ENCODE measurements around the gene ZNRF3.

Gene ZNRF3

DNA sequence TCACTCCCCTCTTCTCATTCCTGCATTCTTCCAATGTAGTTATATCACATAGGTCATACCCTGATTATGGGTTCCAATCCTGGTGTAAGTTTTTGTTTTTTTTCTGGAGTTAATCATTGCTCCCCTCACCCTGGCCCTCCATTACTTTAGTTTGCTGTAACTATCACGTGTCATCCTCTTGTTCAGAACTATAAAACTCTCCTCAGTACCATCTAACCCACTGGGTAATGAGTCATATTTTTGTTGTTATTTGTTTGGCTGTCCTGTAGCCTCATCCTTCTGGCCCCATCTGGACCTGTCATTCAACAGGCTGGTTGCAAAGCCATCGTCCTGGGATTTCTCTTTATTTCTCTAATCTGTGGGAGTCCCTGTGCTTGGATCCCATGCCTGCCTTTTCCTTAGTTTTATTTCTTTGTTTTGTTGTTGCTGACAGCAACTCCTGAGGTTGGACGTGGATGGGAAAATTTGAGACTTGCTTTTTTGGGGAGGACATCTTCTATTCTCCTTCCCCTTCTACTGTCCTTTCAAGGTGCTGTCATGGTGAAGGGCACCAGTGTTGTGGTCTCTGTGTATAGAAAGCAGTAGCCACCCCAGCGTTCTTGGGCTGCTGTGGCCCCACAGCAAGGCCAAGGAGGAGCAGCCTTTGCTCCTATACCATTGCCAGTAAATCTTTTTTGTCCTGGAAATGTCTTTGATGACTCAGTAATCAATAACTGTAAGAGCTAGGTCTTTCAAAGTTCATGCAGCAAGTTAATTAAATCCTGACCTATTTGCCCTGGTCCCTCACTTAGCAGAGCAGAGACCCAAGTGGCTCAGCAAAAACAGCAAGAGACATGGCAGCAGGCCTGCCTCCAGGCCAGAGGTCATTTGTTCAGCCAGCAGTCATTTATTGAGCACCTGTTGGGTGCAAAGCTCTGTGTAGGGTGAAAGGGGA is 95.8 kb downstream of the ZNRF3 start:
- TF ChIP-seq, protein P1, sequence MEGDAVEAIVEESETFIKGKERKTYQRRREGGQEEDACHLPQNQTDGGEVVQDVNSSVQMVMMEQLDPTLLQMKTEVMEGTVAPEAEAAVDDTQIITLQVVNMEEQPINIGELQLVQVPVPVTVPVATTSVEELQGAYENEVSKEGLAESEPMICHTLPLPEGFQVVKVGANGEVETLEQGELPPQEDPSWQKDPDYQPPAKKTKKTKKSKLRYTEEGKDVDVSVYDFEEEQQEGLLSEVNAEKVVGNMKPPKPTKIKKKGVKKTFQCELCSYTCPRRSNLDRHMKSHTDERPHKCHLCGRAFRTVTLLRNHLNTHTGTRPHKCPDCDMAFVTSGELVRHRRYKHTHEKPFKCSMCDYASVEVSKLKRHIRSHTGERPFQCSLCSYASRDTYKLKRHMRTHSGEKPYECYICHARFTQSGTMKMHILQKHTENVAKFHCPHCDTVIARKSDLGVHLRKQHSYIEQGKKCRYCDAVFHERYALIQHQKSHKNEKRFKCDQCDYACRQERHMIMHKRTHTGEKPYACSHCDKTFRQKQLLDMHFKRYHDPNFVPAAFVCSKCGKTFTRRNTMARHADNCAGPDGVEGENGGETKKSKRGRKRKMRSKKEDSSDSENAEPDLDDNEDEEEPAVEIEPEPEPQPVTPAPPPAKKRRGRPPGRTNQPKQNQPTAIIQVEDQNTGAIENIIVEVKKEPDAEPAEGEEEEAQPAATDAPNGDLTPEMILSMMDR (conservative IDR thresholded peaks at IDR 0.05; ENCODE audit: low read length), result no peak

DNA sequence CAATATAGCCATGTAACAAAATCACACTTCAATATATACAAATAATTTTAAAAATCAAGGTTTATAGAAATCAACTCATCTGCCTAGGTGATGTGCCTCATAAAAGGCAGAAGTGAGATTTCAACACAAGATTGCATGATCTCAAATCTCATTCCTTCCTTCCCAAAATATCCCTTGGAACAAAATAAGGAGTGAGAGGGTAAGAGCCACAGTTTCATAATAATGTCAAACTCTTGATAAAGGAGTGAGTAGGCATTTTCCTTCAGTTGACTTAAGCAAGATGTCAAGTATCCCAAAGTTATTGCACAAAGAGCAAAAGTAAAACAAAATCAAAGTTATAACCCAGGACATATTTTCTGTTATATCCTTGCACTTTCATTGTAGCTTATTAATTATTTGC is 97.0 kb downstream of the ZNRF3 start:
- TF ChIP-seq, protein P1 (conservative IDR thresholded peaks at IDR 0.05; ENCODE audit: low read length), result no peak
- H3K4me3 ChIP-seq (ENCODE audit: low read length), result no peak overlapping the region
- DNase-seq (ENCODE audit: low read depth), result peak; percentile 24

More for the DNA sequence above, 95.8 kb downstream of the ZNRF3 start:
- H3K4me3 ChIP-seq (ENCODE audit: low read length), result no peak overlapping the region
- DNase-seq (ENCODE audit: low read depth), result no peak

DNA sequence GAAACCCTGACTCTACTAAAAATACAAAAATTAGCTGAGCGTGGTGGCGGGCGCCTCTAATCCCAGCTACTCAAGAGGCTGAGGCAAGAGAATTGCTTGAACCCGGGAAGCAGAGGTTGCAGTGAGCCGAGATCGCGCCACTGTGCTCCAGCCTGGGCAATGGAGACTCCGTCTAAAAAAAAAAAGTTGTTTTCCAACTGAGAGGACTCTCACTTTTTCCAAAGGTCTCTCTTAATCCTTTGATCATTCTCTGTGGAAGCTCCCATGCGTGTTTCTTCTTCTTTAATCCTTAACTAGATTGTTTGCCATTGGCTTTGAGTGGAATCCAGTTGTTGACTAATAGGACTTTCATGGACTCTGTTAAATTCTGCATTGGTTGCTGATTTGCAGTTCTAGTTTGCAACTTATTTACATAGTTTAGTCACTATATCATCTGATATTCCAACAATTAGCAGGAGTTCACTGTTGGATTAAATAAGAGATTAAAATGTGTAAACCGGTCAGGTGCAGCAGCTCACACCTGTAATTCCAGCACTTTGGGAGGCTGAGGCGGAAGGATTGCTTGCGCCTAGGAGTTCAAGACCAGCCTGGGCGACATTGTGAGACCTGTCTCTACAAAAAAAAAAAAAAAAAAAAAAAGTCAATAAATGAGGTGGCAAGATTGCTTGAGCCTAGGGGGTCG is 98.6 kb downstream of the ZNRF3 start:
- no peak for DNase-seq (ENCODE audit: low read depth)
- no peak overlapping the region for H3K4me3 ChIP-seq (ENCODE audit: low read length)
- TF ChIP-seq, protein P1 (conservative IDR thresholded peaks at IDR 0.05; ENCODE audit: low read length), result no peak

DNA sequence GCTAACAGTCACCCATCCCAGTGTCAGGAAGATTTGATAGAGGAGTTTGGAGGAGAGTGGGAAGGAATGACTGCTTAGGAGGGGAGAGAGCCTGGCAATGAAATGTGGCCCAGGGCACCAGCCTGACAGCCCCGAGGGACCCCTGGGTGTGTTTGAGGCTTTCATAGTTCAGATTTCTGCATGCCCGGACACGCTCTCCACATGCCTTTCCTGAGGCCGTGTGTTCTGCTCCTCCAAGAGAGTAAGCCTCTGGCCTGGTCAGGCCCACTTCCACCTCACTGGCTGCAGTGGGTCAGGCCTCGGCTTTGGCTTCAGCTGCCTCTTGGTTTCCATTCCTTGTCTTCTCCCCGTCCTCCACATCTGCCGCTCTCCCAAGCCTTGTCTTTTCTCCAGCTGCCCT is 99.8 kb downstream of the ZNRF3 start:
- H3K4me3 ChIP-seq (ENCODE audit: low read length), result no peak overlapping the region
- TF ChIP-seq, protein P1 (conservative IDR thresholded peaks at IDR 0.05; ENCODE audit: low read length), result no peak
- no peak for DNase-seq (ENCODE audit: low read depth)

DNA sequence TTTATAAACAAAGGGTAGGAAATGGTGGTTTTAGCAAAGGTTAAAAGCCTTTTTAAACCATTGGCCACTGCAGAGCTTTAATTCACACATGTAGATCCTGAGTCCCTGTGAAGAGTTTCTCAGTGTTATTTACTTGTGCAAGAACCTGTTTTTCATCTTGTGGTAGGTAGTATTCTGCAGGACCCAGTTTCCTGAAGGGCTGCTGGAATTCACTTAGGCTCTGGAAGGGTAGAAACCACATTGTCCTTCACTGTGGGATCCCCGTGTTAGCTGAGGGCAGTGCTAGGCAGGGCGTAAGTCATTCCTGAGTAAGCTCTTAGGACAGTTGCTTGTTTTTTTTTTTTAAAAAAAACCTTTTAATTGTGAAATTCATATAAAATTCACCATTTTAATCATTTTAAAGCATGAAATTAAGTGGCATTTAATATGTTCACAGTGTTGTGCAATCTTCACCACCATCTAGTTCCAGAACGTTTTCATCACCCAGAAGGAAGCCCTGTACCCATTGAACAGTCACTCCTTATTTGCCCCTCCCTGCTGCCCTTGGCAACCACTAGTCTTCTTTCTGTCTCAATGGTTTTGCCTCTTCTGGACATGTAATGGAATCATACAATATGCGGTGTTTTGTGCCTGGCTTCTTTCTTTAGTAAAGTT is 100.5 kb downstream of the ZNRF3 start:
- TF ChIP-seq, protein P1 (conservative IDR thresholded peaks at IDR 0.05; ENCODE audit: low read length), result no peak
- DNase-seq (ENCODE audit: low read depth), result peak; percentile 64
- no peak overlapping the region for H3K4me3 ChIP-seq (ENCODE audit: low read length)

DNA sequence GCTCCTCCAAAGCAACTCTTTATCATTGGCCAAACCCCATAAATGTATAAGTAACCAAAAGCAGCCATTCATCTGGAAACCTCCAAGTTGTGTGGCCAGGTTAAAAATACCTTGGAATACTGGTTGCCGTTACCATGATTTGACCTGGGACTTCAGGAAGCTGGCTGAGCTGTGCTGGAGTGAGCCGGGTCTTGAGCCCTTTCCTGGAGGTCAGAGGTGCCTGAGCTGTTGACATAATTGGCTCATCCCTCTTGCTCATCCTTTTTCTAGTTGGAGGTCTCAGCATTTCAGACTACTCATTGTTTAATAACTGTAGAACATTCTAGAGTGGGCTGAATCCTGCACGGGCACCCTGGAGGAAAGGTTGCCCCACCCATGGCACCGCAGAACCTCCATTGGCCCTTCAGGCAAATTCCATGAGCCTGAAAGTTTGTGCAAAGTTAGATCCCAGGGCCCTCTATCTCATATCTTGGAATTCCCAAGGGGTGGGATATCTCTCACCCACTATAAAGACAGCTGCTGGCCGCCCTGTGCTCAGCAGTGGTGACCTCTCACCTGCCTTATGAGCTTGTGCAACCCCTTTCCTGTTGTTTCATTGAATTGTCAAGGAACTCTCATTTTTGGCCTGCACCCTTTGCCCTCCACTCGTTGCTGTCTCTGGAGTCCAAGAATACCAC is 101.2 kb downstream of the ZNRF3 start:
- TF ChIP-seq, protein P1 (conservative IDR thresholded peaks at IDR 0.05; ENCODE audit: low read length), result no peak
- DNase-seq (ENCODE audit: low read depth), result no peak
- H3K4me3 ChIP-seq (ENCODE audit: low read length), result no peak overlapping the region

All from AG10803 (cell line).